ENCODE data around the gene STRC.
"Not testable (repeated sequence)": the region's sequence is repeated elsewhere in the genome, so short reads cannot be mapped to it uniquely, and the experiment has no call there.

STRC gene

DNA sequence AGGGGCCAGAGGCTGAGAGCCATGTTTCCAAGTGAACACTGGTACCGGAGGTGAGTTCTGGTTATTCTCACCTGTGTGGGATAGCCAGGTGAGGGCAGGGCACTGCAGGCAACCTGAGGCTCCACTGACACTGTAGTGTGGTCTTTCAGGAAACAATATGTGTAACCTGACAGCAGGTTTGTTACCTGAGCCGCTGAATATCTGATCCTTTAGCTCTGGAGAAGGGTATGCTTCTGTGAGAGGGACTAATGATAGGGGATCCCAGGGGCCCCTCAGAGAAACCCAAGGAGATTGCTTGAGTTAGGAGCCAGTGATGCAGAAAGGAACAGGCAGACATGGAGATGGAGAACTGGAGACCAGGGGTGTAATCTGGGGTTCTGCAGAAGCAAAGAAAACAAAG is at the start of gene STRC:
Gene STRC, minus strand, starts transcription at position 101 of the 400 bp plus-strand sequence. Its CDS starts 78 bp downstream, at position 23.
- H3K4me3 ChIP-seq (ENCODE audit: low read depth, low read length); DNase-seq (ENCODE audit: low read depth): not testable (repeated sequence)

DNA sequence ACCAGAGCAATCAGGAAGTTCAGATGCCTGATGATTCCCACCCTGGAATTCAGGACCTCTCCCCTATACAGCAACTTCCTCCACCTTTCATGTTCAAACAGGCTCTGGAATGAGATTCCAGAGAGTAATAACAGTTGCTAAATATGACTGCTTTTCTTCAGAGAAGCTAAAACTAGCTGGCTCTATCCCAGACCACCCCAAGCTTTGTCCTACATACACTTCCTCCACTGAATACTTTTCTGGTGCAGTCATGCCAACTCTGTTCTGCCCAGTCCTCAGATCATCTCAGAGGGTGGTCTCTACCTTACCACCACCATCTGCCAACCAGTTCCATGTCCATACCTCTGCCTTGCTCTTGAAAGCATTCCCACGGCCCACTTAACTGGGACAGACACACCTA is 47.6 kb upstream of the STRC start:
- H3K4me3 ChIP-seq (ENCODE audit: low read depth, low read length); DNase-seq (ENCODE audit: low read depth): not testable (repeated sequence)

DNA sequence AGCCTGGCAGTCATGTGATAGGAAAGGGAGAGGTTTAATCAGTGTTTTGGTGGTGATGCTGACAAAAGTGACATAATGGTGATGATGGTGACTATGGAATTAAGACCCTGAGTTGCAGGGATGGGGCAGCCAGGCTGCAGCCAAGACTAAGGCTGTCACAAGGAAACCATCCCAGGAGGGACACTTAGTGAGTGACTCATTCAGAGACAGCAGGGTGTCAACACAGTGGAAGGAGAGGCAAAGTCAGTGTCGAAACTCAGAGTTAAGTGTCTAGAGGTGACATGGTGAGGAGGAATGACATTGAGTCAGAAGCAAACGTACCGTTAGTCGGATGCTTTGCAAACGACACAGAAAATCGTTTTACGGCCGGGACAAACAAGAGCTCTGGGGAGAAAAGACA is 44.7 kb upstream of the STRC start:
- not testable (repeated sequence) for DNase-seq (ENCODE audit: low read depth); H3K4me3 ChIP-seq (ENCODE audit: low read depth, low read length)

DNA sequence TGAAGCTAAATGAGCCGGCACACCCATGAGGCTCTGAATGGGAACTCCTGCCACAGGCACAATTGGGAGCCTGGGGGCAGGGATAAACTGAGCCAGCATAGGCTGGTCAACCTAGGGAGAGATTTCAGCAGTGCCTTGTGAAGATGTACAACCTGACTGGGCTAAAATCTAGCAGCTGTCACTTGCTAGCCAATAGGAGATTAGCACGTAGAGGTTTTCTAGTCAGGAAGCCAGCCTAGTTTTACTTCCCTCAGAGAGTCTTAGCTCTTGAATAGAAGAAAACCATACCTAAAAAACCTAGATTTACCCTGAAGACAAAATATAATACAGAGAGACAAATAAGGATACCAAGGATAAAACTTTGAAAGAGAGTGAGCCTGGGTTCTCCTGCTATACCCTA is 43.7 kb upstream of the STRC start:
- DNase-seq (ENCODE audit: low read depth); H3K4me3 ChIP-seq (ENCODE audit: low read depth, low read length): not testable (repeated sequence)

DNA sequence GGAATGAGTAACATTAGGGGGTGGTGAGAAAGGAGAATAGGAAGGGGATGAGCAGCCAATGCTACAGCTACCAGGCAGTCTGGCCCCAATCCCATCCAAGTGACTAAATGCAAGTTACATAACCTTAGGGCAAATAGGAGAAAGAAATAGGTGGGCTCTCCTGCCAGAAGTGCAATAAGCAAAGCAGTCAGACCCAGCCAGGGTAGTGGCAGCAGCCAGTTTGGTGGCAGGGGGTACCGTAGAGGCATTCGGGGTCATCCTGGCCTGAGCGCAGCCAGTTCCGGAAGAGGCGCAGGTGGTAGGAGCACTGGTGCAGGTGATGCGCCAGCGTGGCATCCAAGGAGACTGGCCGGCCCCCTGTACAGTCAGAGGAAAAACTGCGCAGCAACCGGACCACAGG is 41.1 kb upstream of the STRC start:
- not testable (repeated sequence) for H3K4me3 ChIP-seq (ENCODE audit: low read depth, low read length); DNase-seq (ENCODE audit: low read depth)

DNA sequence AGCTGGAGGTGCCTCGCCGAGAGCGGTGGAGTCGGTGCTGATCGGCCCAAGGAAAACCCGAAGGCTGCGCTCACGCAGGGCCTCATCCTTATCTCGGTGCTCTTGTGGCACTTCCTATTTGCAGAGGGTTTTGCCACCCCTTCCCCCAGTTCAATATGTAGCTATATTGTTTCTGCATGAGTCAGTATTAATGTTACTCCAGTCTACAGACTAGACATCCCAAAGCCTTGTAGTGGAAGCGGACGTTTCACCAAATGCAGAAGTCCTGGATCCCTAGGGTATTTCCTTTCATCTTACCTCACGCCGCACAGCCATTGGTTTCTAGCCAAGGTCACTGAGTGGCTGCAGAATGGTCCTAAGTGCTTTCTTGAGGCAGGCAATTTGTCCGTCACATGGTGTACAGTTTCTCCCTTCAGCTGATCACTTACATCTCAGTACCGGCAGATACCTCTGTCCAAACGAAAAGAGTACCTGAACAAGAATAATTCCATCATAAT is 30.9 kb upstream of the STRC start:
- not testable (repeated sequence) for DNase-seq (ENCODE audit: low read depth)

DNA sequence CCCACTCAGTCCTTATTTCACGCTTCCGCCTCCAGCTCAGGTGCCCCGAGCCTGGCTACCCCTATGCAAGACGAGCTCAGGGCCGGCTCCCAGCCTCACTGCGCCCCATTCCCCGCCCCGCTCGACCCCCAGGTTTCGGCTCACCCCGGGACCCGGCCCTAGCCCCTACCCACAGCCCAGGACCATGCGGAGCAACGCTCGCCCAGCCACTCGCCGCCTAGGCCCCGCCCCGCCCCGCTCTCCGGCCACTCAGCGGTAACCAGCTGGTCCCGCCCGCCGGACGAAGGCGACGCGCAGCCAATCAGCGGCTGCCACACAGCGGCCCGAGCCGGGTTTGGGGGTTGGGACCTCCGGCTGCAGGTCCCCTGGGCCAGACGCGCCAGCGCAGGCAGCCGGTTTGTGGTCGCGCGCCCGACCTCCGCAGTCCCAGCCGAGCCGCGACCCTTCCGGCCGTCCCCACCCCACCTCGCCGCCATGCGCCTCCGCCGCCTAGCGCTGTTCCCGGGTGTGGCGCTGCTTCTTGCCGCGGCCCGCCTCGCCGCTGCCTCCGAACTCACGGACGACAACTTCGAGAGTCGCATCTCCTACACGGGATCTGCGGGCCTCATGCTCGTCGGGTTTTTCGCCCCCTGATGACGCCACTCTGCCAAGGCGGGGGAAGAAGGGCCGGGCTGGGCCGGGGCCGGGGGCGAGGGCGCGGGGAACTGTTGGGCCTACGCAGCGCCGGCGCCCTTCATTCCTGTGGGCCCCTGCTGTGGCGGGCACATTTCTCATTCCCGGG is 30.2 kb upstream of the STRC start, which contains the start of gene CATSPER2:
Gene CATSPER2, minus strand, starts transcription at position 196 of the 781 bp plus-strand sequence. CDS start 783 bp downstream, outside the sequence.
- DNase-seq (ENCODE audit: low read depth) = no peak
- no peak within 1 kb of the TSS for H3K4me3 ChIP-seq (ENCODE audit: low read depth, low read length)

More for the DNA sequence above, 30.9 kb upstream of the STRC start:
- not testable (repeated sequence) for H3K4me3 ChIP-seq (ENCODE audit: low read depth, low read length)

DNA sequence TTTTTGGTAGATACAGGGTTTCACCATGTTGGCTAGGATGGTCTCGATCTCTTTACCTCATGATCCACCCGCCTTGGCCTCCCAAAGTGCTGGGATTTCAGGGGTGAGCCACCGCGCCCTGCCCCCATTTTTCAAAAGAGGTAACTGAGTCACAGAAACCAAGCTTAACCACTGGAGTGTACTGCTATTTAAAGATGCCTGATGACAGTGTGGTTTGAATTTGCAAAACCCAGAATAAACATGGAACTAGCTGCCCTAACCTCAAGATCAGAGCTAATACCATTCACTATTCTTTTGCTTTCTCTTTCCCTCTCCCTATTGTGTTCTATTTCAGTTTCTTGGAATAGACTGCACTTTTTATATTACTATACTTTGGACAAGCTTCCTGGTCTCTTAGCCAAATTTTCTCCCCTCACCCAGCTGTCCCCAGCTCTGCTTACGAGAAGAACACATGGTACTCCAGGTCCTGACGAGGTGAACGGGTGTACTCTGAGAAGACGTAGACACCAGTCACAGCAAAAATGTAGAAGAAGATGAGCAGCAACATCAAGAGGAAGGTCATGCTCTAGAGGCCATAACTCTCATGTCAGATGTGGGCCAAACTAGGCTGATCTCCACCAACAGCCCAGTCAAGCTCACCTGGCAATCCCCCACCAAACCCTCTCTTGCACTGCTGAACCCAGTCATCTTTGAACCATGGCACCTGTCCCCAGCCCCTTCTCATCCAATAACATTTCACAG is 20.0 kb upstream of the STRC start:
- DNase-seq (ENCODE audit: low read depth); H3K4me3 ChIP-seq (ENCODE audit: low read depth, low read length): not testable (repeated sequence)

DNA sequence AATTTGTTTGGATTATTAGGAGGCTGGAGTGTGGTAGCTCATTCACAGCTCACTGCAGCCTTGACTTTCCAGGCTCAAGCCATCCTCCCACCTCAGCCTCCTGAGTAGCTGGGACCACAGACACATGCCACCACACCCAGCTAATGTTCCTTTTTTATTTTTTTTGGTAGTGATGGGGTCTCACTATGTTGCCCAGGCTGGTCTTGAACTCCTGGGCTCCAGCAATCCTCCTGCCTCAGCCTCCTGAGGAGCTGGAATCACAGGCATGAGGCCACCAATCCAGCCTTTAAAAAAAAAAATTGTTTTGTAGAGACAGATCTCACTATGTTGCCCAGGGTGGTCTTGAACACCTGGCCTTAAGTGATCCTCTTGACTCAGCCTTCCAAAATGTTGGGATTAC is 8.3 kb upstream of the STRC start:
- not testable (repeated sequence) for DNase-seq (ENCODE audit: low read depth)

DNA sequence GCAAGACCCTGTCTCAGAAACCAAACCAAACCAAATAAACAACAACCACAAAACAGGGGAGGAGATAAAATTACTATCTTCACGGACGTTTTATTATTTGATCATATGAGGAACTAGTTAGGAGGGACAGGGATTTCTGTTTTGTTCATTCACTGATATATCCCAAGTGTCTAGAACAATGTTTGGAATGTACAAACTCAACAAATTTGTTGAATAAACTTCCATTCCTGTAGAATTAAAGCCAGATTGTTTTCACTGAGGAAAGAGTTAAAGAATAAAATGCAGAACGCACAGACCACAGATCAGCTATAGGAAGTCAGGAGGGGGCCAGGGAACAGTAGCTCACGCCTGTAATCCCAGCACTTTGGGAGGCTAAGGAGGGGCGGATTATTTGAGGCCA is 6.5 kb upstream of the STRC start:
- no peak overlapping the region for H3K4me3 ChIP-seq (ENCODE audit: low read depth, low read length)
- no peak for DNase-seq (ENCODE audit: low read depth)

More for the DNA sequence above, 8.3 kb upstream of the STRC start:
- not testable (repeated sequence) for H3K4me3 ChIP-seq (ENCODE audit: low read depth, low read length)

DNA sequence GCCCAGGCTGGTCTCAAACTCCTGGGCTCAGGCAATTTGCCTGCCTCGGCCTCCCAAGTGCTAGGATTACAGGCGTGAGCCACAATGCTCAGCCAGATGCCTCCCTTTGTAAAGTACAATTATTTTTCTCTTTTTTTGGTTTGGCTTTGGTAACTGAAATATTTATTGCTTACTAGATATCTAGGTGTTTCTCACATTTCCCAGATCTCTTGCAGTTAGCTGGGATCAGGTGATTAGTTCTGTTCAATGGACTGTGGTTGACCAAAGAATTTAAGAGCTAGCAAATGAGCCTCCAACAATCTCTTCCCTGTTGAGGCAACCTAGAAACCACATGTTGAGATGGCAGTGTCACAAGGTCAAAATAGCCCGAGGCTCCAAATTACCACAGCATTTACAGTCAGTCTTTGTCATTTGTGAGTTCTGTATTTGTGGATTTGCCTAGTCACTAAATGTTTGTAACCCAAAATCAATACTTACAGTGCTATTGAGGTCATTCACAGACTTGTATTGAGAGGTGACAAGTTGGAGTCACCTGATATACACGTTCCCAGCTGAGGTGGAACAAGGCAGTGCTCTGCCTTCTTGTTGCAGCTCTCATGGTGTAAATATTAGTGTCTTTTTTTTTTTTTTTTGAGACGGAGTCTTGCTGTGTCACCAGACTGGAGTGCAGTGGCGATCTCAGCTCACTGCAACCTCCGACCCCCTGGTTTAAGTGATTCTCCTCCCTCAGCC is 3.6 kb upstream of the STRC start:
- H3K4me3 ChIP-seq (ENCODE audit: low read depth, low read length); DNase-seq (ENCODE audit: low read depth): not testable (repeated sequence)

DNA sequence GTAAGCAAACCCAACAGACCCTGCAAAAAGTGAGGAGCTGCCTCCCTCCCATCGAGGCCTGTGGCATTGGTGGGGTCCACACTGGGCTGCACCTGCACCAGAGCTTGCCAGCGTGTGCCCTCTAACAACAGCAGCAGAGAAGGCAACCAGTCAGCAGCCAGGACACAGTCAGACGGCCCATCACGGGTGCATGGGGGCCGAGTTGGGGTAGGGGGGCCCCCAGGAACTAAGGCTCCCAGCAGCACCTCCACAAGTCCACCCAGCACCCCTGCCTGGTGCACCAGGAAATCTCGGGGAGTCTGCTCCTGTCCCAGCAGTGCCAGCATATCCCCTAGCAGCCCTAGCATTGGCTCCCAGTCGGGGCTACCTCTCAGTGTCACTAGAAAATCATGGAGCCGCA is 850 bp downstream of the STRC start:
- not testable (repeated sequence) for DNase-seq (ENCODE audit: low read depth); H3K4me3 ChIP-seq (ENCODE audit: low read depth, low read length)

DNA sequence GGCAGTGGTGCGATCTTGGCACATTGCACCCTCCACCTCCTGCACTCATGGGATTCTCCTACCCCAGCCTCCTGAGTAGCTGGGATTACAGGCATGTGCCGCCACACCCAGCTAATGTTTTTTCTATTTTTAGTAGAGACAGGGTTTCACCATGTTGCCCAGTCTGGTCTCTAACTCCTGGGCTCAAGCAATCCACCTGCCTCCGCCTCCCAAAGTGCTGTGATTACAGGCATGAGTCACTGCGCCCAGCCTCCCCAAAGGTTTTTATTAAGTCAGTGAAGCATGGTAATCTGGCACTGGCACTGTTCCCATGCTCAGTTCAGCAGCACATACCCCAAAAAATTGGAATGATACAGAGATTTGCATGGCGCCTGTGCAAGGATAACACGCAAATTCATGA is 16.4 kb downstream of the STRC start:
- not testable (repeated sequence) for DNase-seq (ENCODE audit: low read depth); H3K4me3 ChIP-seq (ENCODE audit: low read depth, low read length)

DNA sequence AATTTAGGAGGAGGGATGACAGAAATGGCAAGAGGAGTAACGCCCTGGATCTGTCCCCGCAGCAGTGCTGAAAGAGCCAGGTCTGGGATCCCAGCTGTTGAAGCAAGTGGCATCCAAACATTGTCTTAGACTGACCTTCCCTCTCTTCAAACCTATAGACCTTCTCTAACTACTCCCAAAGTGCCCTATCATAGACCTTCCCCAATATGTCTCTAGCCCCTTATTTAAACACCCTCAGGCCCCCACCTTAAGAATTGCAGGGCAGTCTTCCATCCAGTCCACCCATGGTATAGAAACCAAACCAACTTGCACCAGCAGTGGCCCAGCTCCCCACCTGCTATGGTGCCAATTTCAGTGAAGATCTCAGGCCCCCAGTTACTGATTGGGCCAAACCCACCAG is 18.4 kb downstream of the STRC start:
- DNase-seq (ENCODE audit: low read depth); H3K4me3 ChIP-seq (ENCODE audit: low read depth, low read length): not testable (repeated sequence)

DNA sequence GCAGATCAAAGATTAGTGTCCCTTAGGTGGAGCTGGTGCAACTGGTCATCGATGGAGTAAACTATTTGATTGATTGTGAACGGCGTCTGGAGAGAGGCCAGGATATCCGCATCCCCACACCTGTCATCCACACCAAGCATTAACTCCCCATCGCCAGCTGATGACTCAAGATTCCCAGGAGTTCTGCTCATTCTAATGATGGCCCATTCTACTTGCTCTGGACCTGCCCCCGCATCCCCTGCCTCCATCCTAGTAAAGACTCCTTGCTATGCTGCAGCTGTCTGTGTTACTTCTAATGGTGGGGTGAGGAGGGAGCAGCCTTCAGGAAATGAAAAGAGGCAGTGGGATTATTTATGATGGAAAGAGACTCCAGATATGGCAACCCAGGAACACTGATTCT is 19.5 kb downstream of the STRC start:
- H3K4me3 ChIP-seq (ENCODE audit: low read depth, low read length); DNase-seq (ENCODE audit: low read depth): not testable (repeated sequence)

DNA sequence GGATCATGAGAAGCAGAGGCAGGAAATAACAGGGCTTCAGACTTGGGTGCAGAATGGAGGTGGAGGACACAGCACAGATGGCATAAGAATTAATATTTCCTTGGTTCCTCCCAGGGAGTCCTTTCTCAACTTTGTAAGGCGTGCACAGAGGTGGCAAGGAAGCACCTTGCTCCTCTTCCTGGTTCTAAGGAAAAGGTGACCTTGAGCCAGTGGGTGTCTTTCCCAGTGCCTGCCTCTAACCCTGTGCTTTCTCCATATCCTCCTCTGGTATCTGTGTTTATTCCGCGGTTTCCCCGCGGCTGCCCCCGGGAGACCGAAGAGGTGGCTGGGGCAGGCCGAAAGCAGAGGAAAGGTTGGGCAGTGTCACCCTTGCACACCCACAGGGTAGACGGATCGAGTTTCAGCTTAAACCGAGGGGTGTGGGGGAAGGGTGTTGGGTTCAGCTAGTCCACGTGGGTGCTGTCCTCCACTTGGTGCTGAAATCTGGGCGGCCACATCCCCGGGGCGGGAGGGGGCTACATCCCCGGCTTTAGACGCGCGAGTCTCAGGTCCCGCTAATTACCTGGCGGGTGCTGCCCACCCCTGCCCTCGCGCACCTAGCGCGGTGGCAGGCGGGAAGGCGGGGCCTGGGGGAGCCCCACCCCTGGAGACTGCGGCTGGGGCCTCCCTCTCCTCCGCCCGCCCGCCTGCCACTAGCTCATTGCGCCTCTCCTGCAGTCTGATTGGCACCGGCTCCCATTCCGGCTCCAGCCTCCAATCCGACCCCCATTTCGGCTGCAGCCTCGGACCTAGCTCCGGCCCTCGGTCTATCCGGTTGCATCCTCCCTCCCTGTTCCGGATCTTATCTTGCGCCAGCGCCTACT is 25.0 kb downstream of the STRC start, which contains the start of gene CKMT1B:
Gene CKMT1B, plus strand, starts transcription at position 700 of the 863 bp plus-strand sequence. CDS start 192 bp downstream, outside the sequence.
- not testable (repeated sequence) for DNase-seq (ENCODE audit: low read depth); H3K4me3 ChIP-seq (ENCODE audit: low read depth, low read length)

DNA sequence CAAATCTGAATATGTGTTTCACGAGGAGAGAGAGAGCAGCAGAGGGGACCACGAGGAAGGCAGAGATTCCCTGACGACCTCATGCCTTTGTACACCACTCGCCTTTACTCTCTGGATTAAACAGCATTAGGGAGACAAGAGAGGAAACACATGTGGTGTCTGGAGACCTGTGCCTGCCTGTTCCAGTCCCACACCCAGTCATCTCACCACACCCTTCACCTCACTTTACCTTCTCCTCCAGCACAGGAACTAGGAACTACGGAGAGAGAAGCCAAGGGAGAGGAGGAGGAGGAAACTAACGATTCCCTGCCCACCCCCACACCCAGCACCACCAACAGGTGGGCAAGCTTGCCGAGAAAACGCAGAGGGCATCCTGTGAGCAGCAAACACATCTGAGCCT is 25.8 kb downstream of the STRC start:
- H3K4me3 ChIP-seq (ENCODE audit: low read depth, low read length); DNase-seq (ENCODE audit: low read depth): not testable (repeated sequence)

DNA sequence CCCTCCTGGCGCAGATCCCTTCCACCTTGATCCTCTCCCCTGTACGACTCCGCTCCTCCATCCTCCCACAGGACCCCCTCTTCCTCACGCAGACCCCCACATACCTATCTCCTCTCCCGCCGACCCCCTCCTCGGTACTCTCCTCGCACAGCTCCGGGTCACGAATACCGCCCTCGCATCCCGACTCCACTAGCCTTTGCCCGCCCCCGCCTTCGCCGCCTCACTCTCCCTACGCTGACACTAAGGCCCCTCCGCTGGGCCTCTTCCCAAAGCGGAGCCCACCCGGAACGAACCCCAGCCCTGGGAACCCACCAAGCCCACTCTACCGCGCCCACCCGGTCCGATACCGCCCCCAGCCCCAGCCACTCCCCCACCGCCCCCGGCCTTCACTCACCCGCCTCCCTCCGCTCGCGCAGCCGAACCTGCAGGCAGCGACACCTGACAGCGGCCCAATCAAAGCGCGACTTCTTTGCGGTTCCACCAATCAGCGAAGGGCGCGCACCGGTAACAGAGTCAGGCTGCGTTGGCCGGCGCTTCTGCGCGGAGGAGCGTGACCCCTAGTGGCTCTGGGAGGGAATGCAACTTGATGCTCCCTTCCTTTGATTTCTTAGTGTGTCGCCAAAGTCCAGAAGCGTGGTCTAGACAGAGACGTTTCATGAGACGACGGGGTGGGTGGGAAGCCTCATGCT is 28.7 kb downstream of the STRC start, which contains the start of gene PPIP5K1:
Gene PPIP5K1, minus strand, starts transcription at position 431 of the 689 bp plus-strand sequence. CDS start 5,704 bp downstream, outside the sequence.
- DNase-seq (ENCODE audit: low read depth); H3K4me3 ChIP-seq (ENCODE audit: low read depth, low read length): not testable (repeated sequence)

All from skeletal muscle cell (primary cell).